Left renal cortex interstitium (tissue), 4 donors: ENCODE measurements around the gene STX8. TPM values are rescaled to one million over a fixed set of nuclear protein-coding genes. Genes with fewer than 3 reads are reported as not detected.
"Not testable (repeated sequence)": the region's sequence is repeated elsewhere in the genome, so short reads cannot be mapped to it uniquely, and the experiment has no call there.

Experiments
- DNase-seq, 4 donors: peaks; one replicate each; pipeline ENCODE4 v3.0.0-alpha.2; 2013; ENCODE audit warnings: low read depth in 4 of 4, low spot score in 2 of 4, missing footprints in 1 of 4
- polyA plus RNA-seq, 4 donors: library from polyadenylated mRNA; unstranded; fragments of 120-200 nt; gene quantifications; one replicate each; pipeline ENCODE4 v1.2.1, GENCODE V29; 2013; ENCODE audit not compliant: insufficient read length in 4 of 4

Gene STX8
- polyA plus RNA-seq, 4 donors = 59.1 to 71.2 (median 61.9) TPM

DNA sequence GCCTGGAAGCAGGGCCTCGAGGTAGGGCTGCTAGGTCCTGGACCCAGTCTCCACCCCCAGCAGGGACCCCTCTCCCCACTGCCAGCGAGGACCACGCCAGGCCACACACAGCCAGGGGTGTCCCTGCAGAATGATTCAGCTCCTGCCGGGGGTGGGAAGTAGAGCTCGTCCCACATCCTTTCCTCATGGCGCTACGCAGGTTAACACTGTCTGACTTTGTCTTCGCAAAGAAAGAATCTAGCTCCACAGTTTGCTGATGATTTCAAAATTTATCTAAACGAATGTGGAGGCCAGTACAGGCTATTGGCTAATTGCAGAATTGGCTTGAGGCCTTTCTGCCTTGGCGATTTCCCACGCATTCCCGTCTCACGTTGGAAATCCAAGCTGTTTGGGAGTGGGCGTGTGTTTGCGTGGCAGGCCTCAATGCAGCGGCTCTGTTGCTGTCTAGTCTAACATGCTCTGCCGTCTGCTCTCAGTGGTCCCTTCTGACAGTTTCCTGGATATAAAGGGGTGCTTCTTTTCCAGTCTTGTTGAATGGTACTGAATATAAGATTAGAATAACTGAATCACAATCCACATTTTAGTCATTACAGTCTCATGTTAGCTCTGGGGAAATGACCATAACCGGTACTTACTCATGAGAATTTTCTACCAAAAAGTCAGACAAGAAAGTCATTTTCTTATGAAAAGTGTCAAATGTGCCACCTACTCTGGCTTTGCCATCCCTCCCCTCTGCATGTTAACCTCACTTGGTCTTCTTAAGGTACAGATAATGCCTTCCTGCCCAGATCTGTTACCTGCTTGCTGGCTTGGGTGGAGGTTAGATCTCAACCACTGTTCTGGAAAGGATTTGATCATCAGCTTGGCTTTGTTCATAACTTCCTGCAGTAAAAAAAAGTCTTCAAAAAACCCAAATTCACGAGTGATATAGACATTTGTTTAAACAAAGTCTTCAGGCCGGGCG is 301.9 kb downstream of the STX8 start:
- no peak for DNase-seq

DNA sequence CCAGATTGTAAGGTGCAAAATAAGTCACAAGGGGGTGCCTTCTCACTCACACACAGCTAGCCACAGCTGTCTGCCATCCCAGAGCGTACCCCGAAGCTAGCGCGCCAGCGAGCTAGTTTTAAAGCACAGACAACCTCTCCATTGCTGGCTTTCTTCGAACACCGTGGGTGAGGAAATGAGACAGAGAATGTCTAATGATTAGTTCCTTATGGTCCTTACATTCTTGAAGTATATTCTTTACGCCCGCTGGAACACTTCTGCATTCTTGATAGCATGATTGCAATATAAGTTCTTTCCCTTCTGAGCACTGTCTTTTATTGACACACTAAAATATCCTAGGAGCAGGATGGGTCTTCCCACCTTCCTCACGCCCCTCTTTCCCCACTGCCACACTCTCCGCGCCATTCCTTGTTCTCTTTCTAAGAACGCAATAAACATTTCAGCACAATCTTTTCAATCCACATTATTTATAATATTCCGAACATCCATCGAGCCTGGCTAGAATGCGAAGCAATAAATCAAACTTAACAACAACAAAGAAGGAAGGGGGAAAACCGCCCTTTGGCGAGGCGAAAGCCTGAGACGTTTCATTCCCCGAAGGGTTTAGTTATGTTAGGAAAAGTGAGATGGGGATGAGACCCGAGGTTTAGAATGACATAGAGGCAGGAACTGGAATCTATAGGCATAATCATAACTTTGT is 303.0 kb downstream of the STX8 start:
- DNase-seq = no peak

GRCh38 chr17:9271989-9272388 is 303.6 kb downstream of the STX8 start:
- no peak for DNase-seq

- no peak for DNase-seq
Measured at GRCh38 chr17:9270921-9271320, 304.7 kb downstream of the STX8 start.

- DNase-seq = no peak
Measured at GRCh38 chr17:9269350-9270035, 306.1 kb downstream of the STX8 start.

DNA sequence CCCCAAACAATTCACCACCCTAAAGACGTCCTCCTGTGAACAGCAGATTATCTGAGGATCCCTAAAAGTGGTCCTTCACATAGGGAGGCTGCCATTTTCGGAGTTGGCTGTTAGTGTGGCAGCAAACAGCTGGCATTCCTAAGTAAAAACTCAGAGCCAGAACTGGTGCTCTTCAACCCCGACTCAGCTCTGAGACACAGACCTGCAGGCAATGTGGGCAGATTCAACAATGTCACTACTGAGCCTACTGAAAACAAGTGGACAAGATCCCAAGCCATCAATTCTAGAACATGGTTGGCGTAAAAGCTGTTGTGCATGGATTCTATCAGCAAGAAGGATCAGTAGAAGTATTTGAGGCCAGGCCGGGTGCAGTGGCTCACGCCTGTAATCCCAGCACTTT is 307.1 kb downstream of the STX8 start:
- no peak for DNase-seq

DNA sequence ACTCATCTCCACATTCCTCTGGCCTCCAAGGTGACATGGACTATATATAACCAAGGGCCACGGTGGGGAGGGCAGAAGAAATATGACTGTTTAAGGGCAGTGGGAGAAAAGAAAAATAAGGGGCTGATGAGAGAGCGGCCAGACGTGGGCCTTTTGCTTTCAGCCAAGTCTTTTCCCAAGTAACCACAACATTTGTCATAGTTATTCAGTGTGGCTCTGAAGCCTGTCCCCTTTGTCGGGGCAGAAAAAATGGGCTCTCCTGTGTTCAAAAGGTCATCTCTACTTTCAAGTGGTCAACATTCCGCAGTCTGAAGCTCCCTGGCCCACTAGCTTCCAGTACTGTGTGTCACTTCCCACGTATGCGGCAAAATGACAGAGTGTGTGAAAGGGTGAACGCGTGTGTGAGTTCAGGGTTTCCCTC is 308.9 kb downstream of the STX8 start:
- DNase-seq = no peak

DNA sequence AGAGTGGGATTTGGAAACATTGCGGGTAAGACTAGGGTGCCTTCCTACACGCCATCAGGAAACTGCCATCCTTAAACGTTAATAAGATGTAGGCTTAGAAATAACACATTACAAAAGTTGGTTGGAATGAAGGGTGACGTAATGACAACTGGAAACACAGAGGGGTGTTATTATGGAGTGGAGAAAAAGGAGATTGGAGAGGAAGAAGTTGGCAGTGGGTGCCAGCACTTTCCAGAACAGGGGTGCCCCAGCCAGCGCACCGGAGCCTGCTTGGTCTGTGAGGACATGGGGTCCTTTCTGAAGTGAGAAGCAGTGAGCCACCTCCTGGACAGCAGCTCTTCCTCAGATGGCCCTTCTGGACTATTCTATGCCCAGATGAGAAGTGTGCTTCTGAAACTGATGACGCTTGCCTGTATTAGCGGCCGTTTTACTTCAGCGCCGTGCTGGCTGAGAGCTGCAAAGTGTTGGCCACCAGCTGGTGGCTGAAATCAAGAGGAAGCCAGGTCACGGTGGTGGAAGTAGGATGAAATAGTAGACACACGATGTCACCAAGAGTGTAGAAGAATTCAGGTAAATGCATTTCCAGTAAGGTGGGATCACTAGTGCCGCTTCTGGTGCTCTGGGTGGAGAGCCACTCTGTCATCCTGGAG is 309.5 kb downstream of the STX8 start:
- DNase-seq = no peak

- DNase-seq = no peak
Measured at GRCh38 chr17:9261081-9262012, 314.3 kb downstream of the STX8 start.

DNA sequence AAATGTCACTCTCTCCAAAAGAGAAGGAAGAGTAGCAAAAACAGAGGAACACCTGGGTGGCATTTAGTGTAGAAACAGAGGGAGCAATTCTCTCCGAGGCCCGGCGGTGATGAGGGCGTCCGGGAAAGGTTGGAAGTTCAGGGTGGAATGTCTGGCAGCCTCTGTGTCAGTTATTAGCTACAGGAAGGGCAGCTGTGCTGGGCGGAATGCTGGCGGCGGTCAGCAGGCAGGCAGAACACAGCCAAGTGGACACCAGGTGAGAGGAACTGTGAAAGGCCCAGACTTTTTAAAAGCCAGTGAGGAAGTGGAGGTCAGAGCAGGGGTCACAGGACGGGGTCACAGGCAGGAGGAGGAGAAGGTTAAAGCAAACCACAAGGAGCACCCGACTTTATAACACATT is 316.2 kb downstream of the STX8 start:
- DNase-seq = no peak

GRCh38 chr17:9258115-9259015 is 317.3 kb downstream of the STX8 start:
- DNase-seq = no peak

DNA sequence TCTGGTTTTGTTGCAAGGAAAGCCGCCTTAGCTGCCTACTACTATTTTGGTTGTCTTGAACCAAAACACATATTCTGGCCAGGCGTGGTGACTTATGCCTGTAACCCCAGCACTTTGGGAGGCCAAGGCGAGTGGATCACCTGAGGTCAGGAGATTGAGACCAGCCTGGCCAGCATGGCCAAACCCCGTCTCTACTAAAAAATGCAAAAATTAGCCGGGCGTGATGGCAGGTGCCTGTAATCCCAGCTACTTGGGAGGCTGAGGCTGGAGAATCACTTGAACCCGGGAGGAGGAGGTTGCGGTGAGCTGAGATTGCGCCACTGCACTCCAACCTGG is 318.0 kb downstream of the STX8 start:
- not testable (repeated sequence) for DNase-seq

DNA sequence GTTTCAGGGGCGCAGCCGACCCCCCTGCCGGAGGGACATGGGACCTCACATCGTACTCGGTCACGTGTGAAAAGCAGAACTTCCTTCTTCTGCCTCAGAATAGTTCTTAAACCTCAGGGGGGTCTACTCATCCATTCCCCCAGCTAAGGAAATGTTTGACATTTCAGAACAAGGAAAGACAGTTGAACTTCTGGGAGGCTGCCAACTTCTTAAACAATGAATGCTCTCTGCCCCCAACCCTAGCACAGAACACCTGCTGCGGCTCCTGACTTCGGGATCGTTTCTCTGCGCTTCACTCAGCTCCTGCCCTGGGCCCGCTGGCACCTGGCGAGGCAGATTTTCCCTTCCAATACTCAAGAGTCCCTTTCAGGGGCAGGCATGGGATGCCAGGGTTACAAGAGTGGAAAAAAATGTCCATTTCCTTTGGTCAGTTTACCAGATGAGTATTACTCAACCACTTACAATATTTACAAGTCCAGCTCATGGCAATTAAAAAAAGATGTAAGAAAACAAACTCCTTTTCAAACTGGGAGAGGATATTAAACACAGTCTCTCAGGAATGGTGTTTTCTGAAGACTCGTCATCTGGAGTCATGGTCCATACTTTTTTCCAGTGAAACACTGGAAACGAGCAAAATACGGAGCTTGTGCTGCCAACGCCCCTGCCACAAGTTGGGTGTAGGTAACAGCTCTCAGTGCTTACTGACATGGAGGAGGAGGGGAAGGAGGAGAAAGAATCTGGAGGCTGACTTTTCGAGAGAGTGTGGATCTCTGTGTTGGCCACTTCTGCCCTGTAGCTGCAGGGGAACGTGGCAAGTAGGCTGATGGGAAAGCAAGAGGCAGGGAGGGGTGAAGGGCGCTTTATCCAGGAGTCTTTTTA is 318.6 kb downstream of the STX8 start:
- no peak for DNase-seq

DNA sequence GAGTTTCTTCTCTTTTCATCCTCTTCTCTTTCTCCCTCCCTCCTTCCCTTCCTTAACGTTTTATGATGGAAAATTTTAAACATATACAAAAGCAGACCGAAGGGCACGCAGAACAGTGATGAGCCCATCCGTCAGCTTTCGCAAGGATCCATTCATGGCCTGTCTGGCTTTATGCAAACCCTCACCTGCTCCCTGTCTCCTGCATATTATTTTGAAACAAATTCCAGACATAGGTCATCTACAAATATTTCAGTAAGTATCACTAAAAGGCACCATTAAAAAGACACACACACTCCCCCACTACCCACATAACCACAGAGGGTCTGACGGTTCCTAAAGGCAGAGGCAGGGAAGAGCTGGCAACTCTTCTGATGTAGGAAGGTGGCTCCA is 319.3 kb downstream of the STX8 start:
- no peak for DNase-seq

GRCh38 chr17:9255833-9256232 is 319.8 kb downstream of the STX8 start:
- no peak for DNase-seq

GRCh38 chr17:9254841-9255240 is 320.8 kb downstream of the STX8 start:
- no peak for DNase-seq

DNA sequence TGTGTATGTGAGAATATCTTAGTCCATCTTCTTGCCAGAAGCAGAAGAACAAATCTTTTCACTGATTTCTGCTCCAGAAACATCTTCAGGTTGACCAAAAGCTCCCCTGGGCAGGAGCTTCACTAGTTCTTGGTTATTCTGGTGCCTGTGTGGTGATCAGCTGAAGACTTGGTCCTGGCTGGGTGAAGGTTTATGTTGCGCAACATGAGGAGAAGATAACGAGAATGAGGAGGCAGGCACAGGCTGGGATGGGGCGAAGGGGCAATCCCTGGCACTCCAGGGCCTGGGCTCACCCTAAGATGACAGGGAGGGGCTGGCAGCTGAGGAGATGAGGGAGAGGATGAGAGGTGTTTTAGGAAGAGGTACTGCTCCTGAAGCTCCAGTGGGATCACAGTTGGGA is 322.3 kb downstream of the STX8 start:
- DNase-seq = no peak

DNA sequence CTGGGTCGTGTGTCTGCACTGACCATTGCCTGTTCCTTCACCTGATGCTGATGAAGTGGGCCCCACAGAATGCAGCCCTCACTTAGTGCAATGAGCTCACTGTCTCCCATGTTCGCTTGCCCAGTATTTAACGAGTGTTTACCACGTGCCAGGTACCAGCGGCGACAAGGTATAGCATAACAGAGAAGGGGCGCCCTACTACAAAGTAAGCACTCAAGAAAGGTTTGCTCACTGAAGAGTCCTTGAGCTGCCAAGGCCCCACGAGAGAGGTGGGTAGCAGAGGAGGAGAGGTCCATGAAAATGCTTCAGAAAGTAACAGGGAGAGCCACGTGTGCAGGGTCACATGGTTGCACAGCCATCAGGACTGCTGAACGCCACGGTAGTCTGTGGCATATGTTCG is 324.3 kb downstream of the STX8 start:
- no peak for DNase-seq
